Inflammatory macrophage (primary cell): Measurements from ENCODE around the gene TMEM69.
"Not testable (repeated sequence)": the region's sequence is repeated elsewhere in the genome, so short reads cannot be mapped to it uniquely, and the experiment has no call there.

Source experiments
- DNase-seq, 2 donors: peaks; one replicate each; pipeline ENCODE4 v3.0.0-alpha.2; 2020 to 2022

Gene TMEM69

GRCh38 chr1:45678489-45678888 is 9.5 kb upstream of the TMEM69 start:
- DNase-seq: no peak

- DNase-seq: no peak
These were observed 8.9 kb upstream of the TMEM69 start for GRCh38 chr1:45679123-45679522.

GRCh38 chr1:45682942-45683341 is 5.0 kb upstream of the TMEM69 start:
- DNase-seq: no peak

GRCh38 chr1:45684402-45684801 is 3.6 kb upstream of the TMEM69 start:
- no peak for DNase-seq

- DNase-seq: peak; percentile 47 to 51
These were observed 2.5 kb upstream of the TMEM69 start for GRCh38 chr1:45685308-45686014.

- peak; percentile 30 to 55 for DNase-seq
These were observed 2.0 kb upstream of the TMEM69 start for GRCh38 chr1:45686015-45686287.

GRCh38 chr1:45686288-45687013 is 1.5 kb upstream of the TMEM69 start, which contains the start of gene GPBP1L1:
Gene GPBP1L1, minus strand, starts transcription at chr1:45686533. Its CDS starts 27,446 bp downstream, at chr1:45659087.
- peak; percentile 97 to 98 for DNase-seq

- DNase-seq: peak; percentile 100
These were observed 797 bp upstream of the TMEM69 start for GRCh38 chr1:45687014-45687753.

GRCh38 chr1:45693811-45694210 is 5.8 kb downstream of the TMEM69 start:
- not testable (repeated sequence) for DNase-seq

- DNase-seq: no peak
These were observed 6.8 kb downstream of the TMEM69 start for GRCh38 chr1:45694823-45695222.

GRCh38 chr1:45704637-45705036 is 16.7 kb downstream of the TMEM69 start:
- DNase-seq: no peak

- DNase-seq: no peak
These were observed 25.7 kb downstream of the TMEM69 start for GRCh38 chr1:45713711-45714110.

GRCh38 chr1:45716700-45717099 is 28.7 kb downstream of the TMEM69 start:
- no peak for DNase-seq

GRCh38 chr1:45717386-45717785 is 29.4 kb downstream of the TMEM69 start:
- DNase-seq: not testable (repeated sequence)

GRCh38 chr1:45718289-45718688 is 30.3 kb downstream of the TMEM69 start:
- DNase-seq: no peak

GRCh38 chr1:45721207-45721606 is 33.2 kb downstream of the TMEM69 start:
- DNase-seq: peak in 1 of 2 donors; percentile 6

GRCh38 chr1:45722809-45723208 is 34.8 kb downstream of the TMEM69 start:
- DNase-seq: peak; percentile 52 to 68

- DNase-seq: no peak
These were observed 35.4 kb downstream of the TMEM69 start for GRCh38 chr1:45723248-45723930.

GRCh38 chr1:45726007-45726406 is 38.0 kb downstream of the TMEM69 start:
- DNase-seq: not testable (repeated sequence)

- peak; percentile 66 to 82 for DNase-seq
These were observed 42.2 kb downstream of the TMEM69 start for GRCh38 chr1:45730075-45730779.

- DNase-seq: no peak
These were observed 42.9 kb downstream of the TMEM69 start for GRCh38 chr1:45730780-45731319.

- no peak for DNase-seq
These were observed 51.2 kb downstream of the TMEM69 start for GRCh38 chr1:45739137-45739536.
